GM23248 (cell line): ENCODE data around the gene CETN1.

ENCODE experiments used
- EZH2 ChIP-seq: fragments of 200-600 bp; sonication (generic); IDR thresholded peaks from 2 replicates; pipeline ENCODE4 v1.6.1; 2018; ENCODE audit warnings: antibody characterized with exemption, mild to moderate bottlenecking; ENCODE audit not compliant: insufficient read depth, poor library complexity, severe bottlenecking
- EZH2phosphoT487 ChIP-seq: fragments of 200-600 bp; sonication (generic); IDR thresholded peaks from 2 replicates; pipeline ENCODE4 v1.6.1; 2018; ENCODE audit warnings: antibody characterized with exemption, moderate library complexity, mild to moderate bottlenecking, low read depth; ENCODE audit not compliant: insufficient read depth

GRCh38 chr18:618618-619017 is 38.4 kb downstream of the CETN1 start:
- TF ChIP-seq EZH2 (no peak), EZH2phosphoT487 (no peak)
